Urothelium cell line (cell line): ENCODE measurements around the gene ZNF423.
A peak's percentile ranks its signal among the peaks of the same experiment; 100 is the strongest.

Experiments used
- DNase-seq: peaks from one replicate; pipeline ENCODE4 v3.0.0; 2011; ENCODE audit warnings: low spot score, mixed read lengths
- FAIRE-seq: peaks from 2 replicates; lab custom pipeline; 2011; peaks lifted over from hg19 to GRCh38; lab: Jason Lieb, UNC

ZNF423 gene

GRCh38 chr16:49674990-49675389 lies 180.9 kb downstream of the ZNF423 start:
- no peak for FAIRE-seq
- no peak for DNase-seq

- FAIRE-seq (no peak), DNase-seq (no peak)
Measured at GRCh38 chr16:49674351-49674851, 181.5 kb downstream of the ZNF423 start.

GRCh38 chr16:49673442-49673841 lies 182.5 kb downstream of the ZNF423 start:
- FAIRE-seq = peak; percentile 56

GRCh38 chr16:49672753-49673152 lies 183.2 kb downstream of the ZNF423 start:
- no peak for FAIRE-seq
- DNase-seq = no peak

More at GRCh38 chr16:49673442-49673841, 182.5 kb downstream of the ZNF423 start:
- no peak for DNase-seq

GRCh38 chr16:49671333-49671732 lies 184.6 kb downstream of the ZNF423 start:
- no peak for FAIRE-seq
- DNase-seq = no peak

GRCh38 chr16:49670627-49671026 lies 185.3 kb downstream of the ZNF423 start:
- no peak for FAIRE-seq
- no peak for DNase-seq

GRCh38 chr16:49665482-49666230 lies 190.3 kb downstream of the ZNF423 start:
- no peak for FAIRE-seq

GRCh38 chr16:49664221-49665215 lies 191.4 kb downstream of the ZNF423 start:
- DNase-seq = no peak

More at GRCh38 chr16:49665482-49666230, 190.3 kb downstream of the ZNF423 start:
- DNase-seq = no peak

GRCh38 chr16:49663081-49664065 lies 192.5 kb downstream of the ZNF423 start:
- DNase-seq (no peak), FAIRE-seq (no peak)

More at GRCh38 chr16:49664221-49665215, 191.4 kb downstream of the ZNF423 start:
- FAIRE-seq = no peak

GRCh38 chr16:49662569-49662968 lies 193.3 kb downstream of the ZNF423 start:
- DNase-seq = no peak
- no peak for FAIRE-seq

GRCh38 chr16:49661465-49662187 lies 194.3 kb downstream of the ZNF423 start:
- FAIRE-seq (no peak), DNase-seq (no peak)

- FAIRE-seq (no peak), DNase-seq (no peak)
Measured at GRCh38 chr16:49660626-49661025, 195.3 kb downstream of the ZNF423 start.

- FAIRE-seq = no peak
- no peak for DNase-seq
Measured at GRCh38 chr16:49659356-49659755, 196.6 kb downstream of the ZNF423 start.

- DNase-seq = no peak
- no peak for FAIRE-seq
Measured at GRCh38 chr16:49658531-49658930, 197.4 kb downstream of the ZNF423 start.

GRCh38 chr16:49657736-49658465 lies 198.0 kb downstream of the ZNF423 start:
- DNase-seq (no peak), FAIRE-seq (no peak)

- DNase-seq (no peak), FAIRE-seq (no peak)
Measured at GRCh38 chr16:49654425-49654824, 201.5 kb downstream of the ZNF423 start.

GRCh38 chr16:49653577-49653976 lies 202.3 kb downstream of the ZNF423 start:
- FAIRE-seq (no peak), DNase-seq (no peak)

GRCh38 chr16:49653173-49653570 lies 202.7 kb downstream of the ZNF423 start:
- DNase-seq = no peak
- FAIRE-seq = no peak
